Nephron progenitor cell (in vitro differentiated cells): Measurements from ENCODE around the gene CFTR.

Experiments used
- DNase-seq: peaks from one replicate; pipeline ENCODE4 v3.0.0; 2021
- H3K27ac Mint-ChIP-seq: 2 replicates; pipeline ENCODE4 v1.8.0; 2021; ENCODE audit warnings: mild to moderate bottlenecking, moderate library complexity, mixed read lengths
- H3K27me3 Mint-ChIP-seq: 2 replicates; pipeline ENCODE4 v1.8.0; 2021; ENCODE audit warnings: mild to moderate bottlenecking, low read depth, mixed read lengths; ENCODE audit not compliant: poor library complexity
- H3K36me3 Mint-ChIP-seq: 2 replicates; pipeline ENCODE4 v1.8.0; 2021; ENCODE audit warnings: low read depth, mixed read lengths
- H3K4me1 Mint-ChIP-seq: 2 replicates; pipeline ENCODE4 v1.8.0; 2021; ENCODE audit warnings: mixed read lengths
- H3K4me3 Mint-ChIP-seq: 2 replicates; pipeline ENCODE4 v1.8.0; 2021; ENCODE audit warnings: mild to moderate bottlenecking, moderate library complexity, mixed read lengths
- H3K9me3 Mint-ChIP-seq: 2 replicates; pipeline ENCODE4 v1.8.0; 2021; ENCODE audit warnings: mild to moderate bottlenecking, moderate library complexity, mixed read lengths
- CTCF ChIP-seq: fragments of 200-600 bp; sonication (generic); IDR thresholded peaks from 2 replicates; pipeline ENCODE4 v1.5.0; 2021; ENCODE audit warnings: antibody characterized with exemption

CFTR gene

GRCh38 chr7:117479225-117480054, at the start of gene CFTR:
TSS of gene CFTR (plus strand) at chr7:117480025. CDS start at chr7:117480095, 70 bp downstream.
- Mint-ChIP-seq H3K27ac (no peak within 1 kb of the TSS), H3K4me1 (peaks cover 7% of the 10 kb centered on the region), H3K4me3 (peak within 1 kb of the TSS; percentile 88), H3K36me3 (no peaks in the 10 kb centered on the region), H3K9me3 (no peaks in the 10 kb centered on the region), H3K27me3 (peaks cover 62% of the 10 kb centered on the region)
- TF ChIP-seq CTCF: no peak
- peak; percentile 65 for DNase-seq

- no peak for DNase-seq
- Mint-ChIP-seq H3K4me3 (no peak overlapping the region), H3K36me3 (no peaks in the 10 kb centered on the region), H3K9me3 (peaks cover 4% of the 10 kb centered on the region), H3K27me3 (peaks cover 3% of the 10 kb centered on the region), H3K4me1 (peaks cover 7% of the 10 kb centered on the region), H3K27ac (no peak overlapping the region)
- no peak for TF ChIP-seq CTCF
Measured at GRCh38 chr7:117435475-117436043, 44.3 kb upstream of the CFTR start.

GRCh38 chr7:117444646-117445045, 35.2 kb upstream of the CFTR start:
- no peak for TF ChIP-seq CTCF
- no peak overlapping the region for H3K27ac Mint-ChIP-seq
- peaks cover 4% of the 10 kb centered on the region for H3K36me3 Mint-ChIP-seq
- DNase-seq: no peak
- no peaks in the 10 kb centered on the region for H3K4me1 Mint-ChIP-seq
- H3K4me3 Mint-ChIP-seq: no peak overlapping the region
- H3K9me3 Mint-ChIP-seq: peaks cover 15% of the 10 kb centered on the region
- H3K27me3 Mint-ChIP-seq: peaks cover 4% of the 10 kb centered on the region

GRCh38 chr7:117445206-117445605, 34.6 kb upstream of the CFTR start:
- H3K9me3 Mint-ChIP-seq: peaks cover 20% of the 10 kb centered on the region
- no peaks in the 10 kb centered on the region for H3K4me1 Mint-ChIP-seq
- no peak overlapping the region for H3K4me3 Mint-ChIP-seq
- H3K27ac Mint-ChIP-seq: no peak overlapping the region
- H3K36me3 Mint-ChIP-seq: peaks cover 4% of the 10 kb centered on the region
- no peak for TF ChIP-seq CTCF
- peaks cover 8% of the 10 kb centered on the region for H3K27me3 Mint-ChIP-seq
- DNase-seq: no peak

GRCh38 chr7:117446220-117446815, 33.5 kb upstream of the CFTR start:
- Mint-ChIP-seq H3K36me3 (no peaks in the 10 kb centered on the region), H3K9me3 (peaks cover 15% of the 10 kb centered on the region), H3K4me1 (no peaks in the 10 kb centered on the region), H3K27me3 (peaks cover 8% of the 10 kb centered on the region), H3K27ac (no peak overlapping the region), H3K4me3 (no peak overlapping the region)
- no peak for TF ChIP-seq CTCF
- DNase-seq: no peak
